H9 (cell line): ENCODE data around the gene PCYT2. TPM values are rescaled to one million over a fixed set of nuclear protein-coding genes. Genes with fewer than 3 reads are reported as not detected.

ENCODE experiments used
- DNase-seq: peaks from one replicate; pipeline ENCODE4 v3.0.0-alpha.2; 2017
- H2AFZ ChIP-seq: one replicate; pipeline ENCODE4 v1.6.1; 2013; ENCODE audit warnings: mild to moderate bottlenecking, low read length, control low read depth, moderate library complexity
- H2AK5ac ChIP-seq: 2 replicates; pipeline ENCODE4 v1.6.1; 2013; ENCODE audit warnings: low read length, control low read depth, mixed read lengths; ENCODE audit not compliant: insufficient read length
- H2BK120ac ChIP-seq: one replicate; pipeline ENCODE4 v1.6.1; 2013; ENCODE audit warnings: low read depth, mild to moderate bottlenecking, low read length, control low read depth, inconsistent platforms; ENCODE audit not compliant: poor library complexity, severe bottlenecking
- H2BK12ac ChIP-seq: 2 replicates; pipeline ENCODE4 v1.6.1; 2013; ENCODE audit warnings: low read length, control low read depth, mixed read lengths, low read depth; ENCODE audit not compliant: insufficient read length
- H2BK15ac ChIP-seq: 2 replicates; pipeline ENCODE4 v1.6.1; 2013; ENCODE audit warnings: low read depth, low read length, control low read depth
- H2BK20ac ChIP-seq: one replicate; pipeline ENCODE4 v1.6.1; 2013; ENCODE audit warnings: low read depth, mild to moderate bottlenecking, low read length, control low read depth, inconsistent platforms; ENCODE audit not compliant: poor library complexity, severe bottlenecking
- H2BK5ac ChIP-seq: 2 replicates; pipeline ENCODE4 v1.6.1; 2013; ENCODE audit warnings: low read length, control low read depth, mixed read lengths; ENCODE audit not compliant: insufficient read length
- H3K14ac ChIP-seq: 2 replicates; pipeline ENCODE4 v1.6.1; 2013; ENCODE audit warnings: low read length, control low read depth; ENCODE audit not compliant: insufficient read depth
- H3K18ac ChIP-seq: 2 replicates; pipeline ENCODE4 v1.6.1; 2013; ENCODE audit warnings: low read depth, mild to moderate bottlenecking, mixed read lengths, low read length, control low read depth; ENCODE audit not compliant: insufficient read length
- H3K23ac ChIP-seq: 2 replicates; pipeline ENCODE4 v1.6.1; 2013; ENCODE audit warnings: low read length, control low read depth, mixed read lengths, low read depth; ENCODE audit not compliant: insufficient read length
- H3K23me2 ChIP-seq: 2 replicates; pipeline ENCODE4 v1.6.1; 2013; ENCODE audit warnings: low read depth, mild to moderate bottlenecking, mixed read lengths, low read length, control low read depth; ENCODE audit not compliant: insufficient read length, poor library complexity, severe bottlenecking
- H3K27ac ChIP-seq: 2 replicates; pipeline ENCODE4 v1.5.1; 2013; ENCODE audit warnings: low read length, control low read depth, mixed read lengths, low read depth; ENCODE audit not compliant: insufficient read length
- H3K27me3 ChIP-seq: 2 replicates; pipeline ENCODE4 v1.6.1; 2013; ENCODE audit warnings: low read length, control low read depth, inconsistent platforms; ENCODE audit not compliant: insufficient read depth
- H3K4ac ChIP-seq: 2 replicates; pipeline ENCODE4 v1.6.1; 2013; ENCODE audit warnings: low read depth, mild to moderate bottlenecking, control low read depth, inconsistent platforms, low read length, moderate library complexity
- H3K4me1 ChIP-seq: 2 replicates; pipeline ENCODE4 v1.6.1; 2013; ENCODE audit warnings: low read length, control low read depth, inconsistent platforms; ENCODE audit not compliant: insufficient read depth
- H3K4me2 ChIP-seq: 2 replicates; pipeline ENCODE4 v1.6.1; 2013; ENCODE audit warnings: low read length, control low read depth, mixed read lengths; ENCODE audit not compliant: insufficient read length, insufficient read depth
- H3K56ac ChIP-seq: 2 replicates; pipeline ENCODE4 v1.6.1; 2013; ENCODE audit warnings: low read depth, mild to moderate bottlenecking, mixed read lengths, low read length, control low read depth; ENCODE audit not compliant: insufficient read length
- H3K79me1 ChIP-seq: 2 replicates; pipeline ENCODE4 v1.6.1; 2013; ENCODE audit warnings: low read depth, mild to moderate bottlenecking, moderate library complexity, low read length, control low read depth, inconsistent platforms; ENCODE audit not compliant: insufficient read depth, poor library complexity, severe bottlenecking
- H3K79me2 ChIP-seq: 2 replicates; pipeline ENCODE4 v1.6.1; 2013; ENCODE audit warnings: low read length, control low read depth, inconsistent platforms; ENCODE audit not compliant: insufficient read depth
- H3K9ac ChIP-seq: 2 replicates; pipeline ENCODE4 v1.6.1; 2013; ENCODE audit warnings: low read length, control low read depth, mixed read lengths; ENCODE audit not compliant: insufficient read length; ENCODE audit errors: extremely low read depth
- H3K9me3 ChIP-seq: one replicate; pipeline ENCODE4 v1.6.1; 2013; ENCODE audit warnings: low read depth, low read length, inconsistent platforms; ENCODE audit not compliant: control insufficient read depth
- H3T11ph ChIP-seq: one replicate; pipeline ENCODE4 v1.6.1; 2013; ENCODE audit warnings: mild to moderate bottlenecking, low read length, control low read depth, inconsistent platforms
- H4K20me1 ChIP-seq: one replicate; pipeline ENCODE4 v1.6.1; 2013; ENCODE audit not compliant: control insufficient read depth, insufficient read length, insufficient read depth
- H4K5ac ChIP-seq: 2 replicates; pipeline ENCODE4 v1.6.1; 2013; ENCODE audit warnings: low read depth, mild to moderate bottlenecking, mixed read lengths, low read length, control low read depth; ENCODE audit not compliant: insufficient read length
- H4K8ac ChIP-seq: replicated peaks from 2 replicates; pipeline ENCODE4 v1.6.1; 2013; ENCODE audit warnings: low read length, control low read depth, mixed read lengths, low read depth; ENCODE audit not compliant: insufficient read length
- H4K91ac ChIP-seq: 2 replicates; pipeline ENCODE4 v1.6.1; 2013; ENCODE audit warnings: low read depth, mild to moderate bottlenecking, moderate library complexity, mixed read lengths, low read length, control low read depth; ENCODE audit not compliant: insufficient read length
- H3K27ac Mint-ChIP-seq, 3 experiments: 2 replicates in 2 of 3; 3 replicates in 1 of 3; pipeline ENCODE4 v1.8.0; 2020 to 2021; ENCODE audit warnings: mixed read lengths in 3 of 3, mild to moderate bottlenecking in 1 of 3, moderate library complexity in 1 of 3
- H3K27me3 Mint-ChIP-seq: 2 replicates; pipeline ENCODE4 v1.8.0; 2021; ENCODE audit warnings: low read depth, mild to moderate bottlenecking, moderate library complexity, mixed read lengths
- H3K36me3 Mint-ChIP-seq, 3 experiments: 2 replicates in 2 of 3; 3 replicates in 1 of 3; pipeline ENCODE4 v1.8.0; 2020 to 2021; ENCODE audit warnings: low read depth in 3 of 3, mixed read lengths in 3 of 3; ENCODE audit not compliant: insufficient read depth in 1 of 3
- H3K4me1 Mint-ChIP-seq, 2 experiments: 2 replicates each; pipeline ENCODE4 v1.8.0; 2020; ENCODE audit warnings: mixed read lengths in 2 of 2
- H3K4me3 Mint-ChIP-seq, 2 experiments: 2 replicates in 1 of 2; 3 replicates in 1 of 2; pipeline ENCODE4 v1.8.0; 2020 to 2021; ENCODE audit warnings: mild to moderate bottlenecking in 2 of 2, mixed read lengths in 2 of 2, moderate library complexity in 1 of 2
- H3K9me3 Mint-ChIP-seq, 2 experiments: 2 replicates in 1 of 2; 3 replicates in 1 of 2; pipeline ENCODE4 v1.8.0; 2020; ENCODE audit warnings: mild to moderate bottlenecking in 2 of 2, mixed read lengths in 2 of 2, moderate library complexity in 1 of 2
- CTCF ChIP-seq: fragments of 200-600 bp; sonication (generic); conservative IDR thresholded peaks from 3 replicates; pipeline ENCODE4 v1.8.0; 2021; ENCODE audit warnings: antibody characterized with exemption, mild to moderate bottlenecking
- WGBS: extraction: QIAGEN DNeasy Blood & Tissue Kit; methylation state at CpG from one replicate; pipeline ENCODE4 v1.1.7; 2013; ENCODE audit warnings: missing lambda C conversion rate, low lambda C conversion rate, mixed read lengths; ENCODE audit not compliant: insufficient read length; ENCODE audit errors: extremely low coverage; 5-methylcytosine and 5-hydroxymethylcytosine counted together
- total RNA-seq: library from RNA; stranded (reverse); gene quantifications from 2 replicates; pipeline ENCODE4 v1.2.1, GENCODE V29; 2021

PCYT2 gene
- total RNA-seq, 1 experiment from 2014 or later, result 24.5 TPM

GRCh38 chr17:81899514-81900166 is 11.6 kb downstream of the PCYT2 start:
- H4K5ac ChIP-seq, result no peak overlapping the region
- H3K9me3 ChIP-seq, result no peaks in the 10 kb centered on the region
- H3K23ac ChIP-seq, result no peak overlapping the region
- no peak overlapping the region for H2BK5ac ChIP-seq
- no peak overlapping the region for H2BK120ac ChIP-seq
- no peaks in the 10 kb centered on the region for H4K20me1 ChIP-seq
- H2AFZ ChIP-seq, result no peak overlapping the region
- no peaks in the 10 kb centered on the region; the same call in 1 of the 2 replicates for H3K27me3 ChIP-seq
- H3K9ac ChIP-seq, result no peak overlapping the region
- no peak overlapping the region for H3T11ph ChIP-seq
- H2AK5ac ChIP-seq, result no peak overlapping the region
- peaks cover 13 to 45% (median 35%) of the 10 kb centered on the region in 3 experiments; a peak in 6 of 7 replicates for H3K36me3 Mint-ChIP-seq
- peaks cover 11% of the 10 kb centered on the region for H3K27me3 Mint-ChIP-seq
- H3K14ac ChIP-seq, result no peak overlapping the region
- H3K9me3 Mint-ChIP-seq, result no peaks in the 10 kb centered on the region
- no peak overlapping the region for H3K56ac ChIP-seq
- no peaks in the 10 kb centered on the region for H3K79me2 ChIP-seq
- no peak overlapping the region for H3K4me2 ChIP-seq
- H3K4me1 Mint-ChIP-seq, result peaks cover 0 to 3% of the 10 kb centered on the region in 2 experiments; a peak in 2 of 4 replicates
- no peak overlapping the region; the same call in 1 of the 2 replicates for H2BK15ac ChIP-seq
- TF ChIP-seq CTCF, result no peak
- DNase-seq, result peak; percentile 44
- no peak overlapping the region for H4K8ac ChIP-seq
- no peaks in the 10 kb centered on the region for H3K4me1 ChIP-seq
- no peak overlapping the region for H3K4me3 Mint-ChIP-seq
- H3K27ac Mint-ChIP-seq, result peak overlapping the region in 1 of 3 experiments; percentile 49; a peak in 1 of 7 replicates
- no peaks in the 10 kb centered on the region for H3K79me1 ChIP-seq
- WGBS, result no CpG with 5 or more reads among the region's 22 CpGs
- H2BK20ac ChIP-seq, result no peak overlapping the region
- no peak overlapping the region for H2BK12ac ChIP-seq
- H4K91ac ChIP-seq, result no peak overlapping the region
- H3K18ac ChIP-seq, result no peak overlapping the region
- no peak overlapping the region for H3K27ac ChIP-seq
- no peak overlapping the region for H3K4ac ChIP-seq
- peaks cover 11% of the 10 kb centered on the region for H3K23me2 ChIP-seq
